HL-60 (cell line): ENCODE results near the gene TMEM91.

Experiments used
- POLR2AphosphoS5 ChIP-seq: IDR thresholded peaks from 2 replicates; pipeline ENCODE4 v1.6.1; 2012; ENCODE audit warnings: low read depth
- TF ChIP-seq, protein P1 (sequence below): IDR thresholded peaks from one replicate; pipeline ENCODE4 v1.5.1; 2011; ENCODE audit warnings: low read length, control low read depth, inconsistent platforms; ENCODE audit not compliant: insufficient read depth
- TF ChIP-seq, protein P2 (sequence below): IDR thresholded peaks from 2 replicates; pipeline ENCODE4 v1.6.1; 2012; ENCODE audit warnings: low read depth; ENCODE audit not compliant: insufficient replicate concordance

- TF ChIP-seq, protein P1, sequence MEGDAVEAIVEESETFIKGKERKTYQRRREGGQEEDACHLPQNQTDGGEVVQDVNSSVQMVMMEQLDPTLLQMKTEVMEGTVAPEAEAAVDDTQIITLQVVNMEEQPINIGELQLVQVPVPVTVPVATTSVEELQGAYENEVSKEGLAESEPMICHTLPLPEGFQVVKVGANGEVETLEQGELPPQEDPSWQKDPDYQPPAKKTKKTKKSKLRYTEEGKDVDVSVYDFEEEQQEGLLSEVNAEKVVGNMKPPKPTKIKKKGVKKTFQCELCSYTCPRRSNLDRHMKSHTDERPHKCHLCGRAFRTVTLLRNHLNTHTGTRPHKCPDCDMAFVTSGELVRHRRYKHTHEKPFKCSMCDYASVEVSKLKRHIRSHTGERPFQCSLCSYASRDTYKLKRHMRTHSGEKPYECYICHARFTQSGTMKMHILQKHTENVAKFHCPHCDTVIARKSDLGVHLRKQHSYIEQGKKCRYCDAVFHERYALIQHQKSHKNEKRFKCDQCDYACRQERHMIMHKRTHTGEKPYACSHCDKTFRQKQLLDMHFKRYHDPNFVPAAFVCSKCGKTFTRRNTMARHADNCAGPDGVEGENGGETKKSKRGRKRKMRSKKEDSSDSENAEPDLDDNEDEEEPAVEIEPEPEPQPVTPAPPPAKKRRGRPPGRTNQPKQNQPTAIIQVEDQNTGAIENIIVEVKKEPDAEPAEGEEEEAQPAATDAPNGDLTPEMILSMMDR = no peak
- TF ChIP-seq, protein P2, sequence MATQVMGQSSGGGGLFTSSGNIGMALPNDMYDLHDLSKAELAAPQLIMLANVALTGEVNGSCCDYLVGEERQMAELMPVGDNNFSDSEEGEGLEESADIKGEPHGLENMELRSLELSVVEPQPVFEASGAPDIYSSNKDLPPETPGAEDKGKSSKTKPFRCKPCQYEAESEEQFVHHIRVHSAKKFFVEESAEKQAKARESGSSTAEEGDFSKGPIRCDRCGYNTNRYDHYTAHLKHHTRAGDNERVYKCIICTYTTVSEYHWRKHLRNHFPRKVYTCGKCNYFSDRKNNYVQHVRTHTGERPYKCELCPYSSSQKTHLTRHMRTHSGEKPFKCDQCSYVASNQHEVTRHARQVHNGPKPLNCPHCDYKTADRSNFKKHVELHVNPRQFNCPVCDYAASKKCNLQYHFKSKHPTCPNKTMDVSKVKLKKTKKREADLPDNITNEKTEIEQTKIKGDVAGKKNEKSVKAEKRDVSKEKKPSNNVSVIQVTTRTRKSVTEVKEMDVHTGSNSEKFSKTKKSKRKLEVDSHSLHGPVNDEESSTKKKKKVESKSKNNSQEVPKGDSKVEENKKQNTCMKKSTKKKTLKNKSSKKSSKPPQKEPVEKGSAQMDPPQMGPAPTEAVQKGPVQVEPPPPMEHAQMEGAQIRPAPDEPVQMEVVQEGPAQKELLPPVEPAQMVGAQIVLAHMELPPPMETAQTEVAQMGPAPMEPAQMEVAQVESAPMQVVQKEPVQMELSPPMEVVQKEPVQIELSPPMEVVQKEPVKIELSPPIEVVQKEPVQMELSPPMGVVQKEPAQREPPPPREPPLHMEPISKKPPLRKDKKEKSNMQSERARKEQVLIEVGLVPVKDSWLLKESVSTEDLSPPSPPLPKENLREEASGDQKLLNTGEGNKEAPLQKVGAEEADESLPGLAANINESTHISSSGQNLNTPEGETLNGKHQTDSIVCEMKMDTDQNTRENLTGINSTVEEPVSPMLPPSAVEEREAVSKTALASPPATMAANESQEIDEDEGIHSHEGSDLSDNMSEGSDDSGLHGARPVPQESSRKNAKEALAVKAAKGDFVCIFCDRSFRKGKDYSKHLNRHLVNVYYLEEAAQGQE = no peak
- no peak for TF ChIP-seq POLR2AphosphoS5
These were observed 23.2 kb downstream of the TMEM91 start for GRCh38 chr19:41399525-41399924.
